Esophagus muscularis mucosa (tissue), 3 donors: ENCODE results near the gene ACSM2B.
"Not testable (repeated sequence)": the region's sequence is repeated elsewhere in the genome, so short reads cannot be mapped to it uniquely, and the experiment has no call there.

Source experiments
- CTCF ChIP-seq, 3 experiments: fragments of 200-600 bp in 2 of 3; fragments of 450-650 bp in 1 of 3; sonication (generic) in 2 of 3; IDR thresholded peaks; one replicate each; pipeline ENCODE4 v1.5.1; 2017 to 2019; ENCODE audit warnings: antibody characterized with exemption in 3 of 3, mild to moderate bottlenecking in 2 of 3, moderate library complexity in 1 of 3
- EP300 ChIP-seq: sonication (generic); formaldehyde crosslinking; IDR thresholded peaks from one replicate; pipeline ENCODE4 v1.6.1; 2017; ENCODE audit warnings: antibody characterized with exemption

- peak in 1 of 3 experiments; percentile 17 for TF ChIP-seq CTCF (IDR thresholded peaks at IDR 0.05)
- TF ChIP-seq EP300 = not testable (repeated sequence)
These were observed 22.7 kb downstream of the ACSM2B start for GRCh38 chr16:20553493-20553892.
